H9 (cell line): ENCODE results near the gene AIFM3. TPM values are rescaled to one million over a fixed set of nuclear protein-coding genes. Genes with fewer than 3 reads are reported as not detected.

Experiments
- DNase-seq: peaks from one replicate; pipeline ENCODE4 v3.0.0-alpha.2; 2017
- H2AFZ ChIP-seq: one replicate; pipeline ENCODE4 v1.6.1; 2013; ENCODE audit warnings: mild to moderate bottlenecking, low read length, control low read depth, moderate library complexity
- H2AK5ac ChIP-seq: 2 replicates; pipeline ENCODE4 v1.6.1; 2013; ENCODE audit warnings: low read length, control low read depth, mixed read lengths; ENCODE audit not compliant: insufficient read length
- H2BK120ac ChIP-seq: one replicate; pipeline ENCODE4 v1.6.1; 2013; ENCODE audit warnings: low read depth, mild to moderate bottlenecking, low read length, control low read depth, inconsistent platforms; ENCODE audit not compliant: poor library complexity, severe bottlenecking
- H2BK12ac ChIP-seq: 2 replicates; pipeline ENCODE4 v1.6.1; 2013; ENCODE audit warnings: low read length, control low read depth, mixed read lengths, low read depth; ENCODE audit not compliant: insufficient read length
- H2BK15ac ChIP-seq: 2 replicates; pipeline ENCODE4 v1.6.1; 2013; ENCODE audit warnings: low read depth, low read length, control low read depth
- H2BK20ac ChIP-seq: one replicate; pipeline ENCODE4 v1.6.1; 2013; ENCODE audit warnings: low read depth, mild to moderate bottlenecking, low read length, control low read depth, inconsistent platforms; ENCODE audit not compliant: poor library complexity, severe bottlenecking
- H2BK5ac ChIP-seq: 2 replicates; pipeline ENCODE4 v1.6.1; 2013; ENCODE audit warnings: low read length, control low read depth, mixed read lengths; ENCODE audit not compliant: insufficient read length
- H3K14ac ChIP-seq: 2 replicates; pipeline ENCODE4 v1.6.1; 2013; ENCODE audit warnings: low read length, control low read depth; ENCODE audit not compliant: insufficient read depth
- H3K18ac ChIP-seq: 2 replicates; pipeline ENCODE4 v1.6.1; 2013; ENCODE audit warnings: low read depth, mild to moderate bottlenecking, mixed read lengths, low read length, control low read depth; ENCODE audit not compliant: insufficient read length
- H3K23ac ChIP-seq: 2 replicates; pipeline ENCODE4 v1.6.1; 2013; ENCODE audit warnings: low read length, control low read depth, mixed read lengths, low read depth; ENCODE audit not compliant: insufficient read length
- H3K23me2 ChIP-seq: 2 replicates; pipeline ENCODE4 v1.6.1; 2013; ENCODE audit warnings: low read depth, mild to moderate bottlenecking, mixed read lengths, low read length, control low read depth; ENCODE audit not compliant: insufficient read length, poor library complexity, severe bottlenecking
- H3K27ac ChIP-seq: 2 replicates; pipeline ENCODE4 v1.5.1; 2013; ENCODE audit warnings: low read length, control low read depth, mixed read lengths, low read depth; ENCODE audit not compliant: insufficient read length
- H3K27me3 ChIP-seq: 2 replicates; pipeline ENCODE4 v1.6.1; 2013; ENCODE audit warnings: low read length, control low read depth, inconsistent platforms; ENCODE audit not compliant: insufficient read depth
- H3K4ac ChIP-seq: 2 replicates; pipeline ENCODE4 v1.6.1; 2013; ENCODE audit warnings: low read depth, mild to moderate bottlenecking, control low read depth, inconsistent platforms, low read length, moderate library complexity
- H3K4me1 ChIP-seq: 2 replicates; pipeline ENCODE4 v1.6.1; 2013; ENCODE audit warnings: low read length, control low read depth, inconsistent platforms; ENCODE audit not compliant: insufficient read depth
- H3K4me2 ChIP-seq: 2 replicates; pipeline ENCODE4 v1.6.1; 2013; ENCODE audit warnings: low read length, control low read depth, mixed read lengths; ENCODE audit not compliant: insufficient read length, insufficient read depth
- H3K56ac ChIP-seq: 2 replicates; pipeline ENCODE4 v1.6.1; 2013; ENCODE audit warnings: low read depth, mild to moderate bottlenecking, mixed read lengths, low read length, control low read depth; ENCODE audit not compliant: insufficient read length
- H3K79me1 ChIP-seq: 2 replicates; pipeline ENCODE4 v1.6.1; 2013; ENCODE audit warnings: low read depth, mild to moderate bottlenecking, moderate library complexity, low read length, control low read depth, inconsistent platforms; ENCODE audit not compliant: insufficient read depth, poor library complexity, severe bottlenecking
- H3K79me2 ChIP-seq: 2 replicates; pipeline ENCODE4 v1.6.1; 2013; ENCODE audit warnings: low read length, control low read depth, inconsistent platforms; ENCODE audit not compliant: insufficient read depth
- H3K9ac ChIP-seq: 2 replicates; pipeline ENCODE4 v1.6.1; 2013; ENCODE audit warnings: low read length, control low read depth, mixed read lengths; ENCODE audit not compliant: insufficient read length; ENCODE audit errors: extremely low read depth
- H3K9me3 ChIP-seq: one replicate; pipeline ENCODE4 v1.6.1; 2013; ENCODE audit warnings: low read depth, low read length, inconsistent platforms; ENCODE audit not compliant: control insufficient read depth
- H3T11ph ChIP-seq: one replicate; pipeline ENCODE4 v1.6.1; 2013; ENCODE audit warnings: mild to moderate bottlenecking, low read length, control low read depth, inconsistent platforms
- H4K20me1 ChIP-seq: one replicate; pipeline ENCODE4 v1.6.1; 2013; ENCODE audit not compliant: control insufficient read depth, insufficient read length, insufficient read depth
- H4K5ac ChIP-seq: 2 replicates; pipeline ENCODE4 v1.6.1; 2013; ENCODE audit warnings: low read depth, mild to moderate bottlenecking, mixed read lengths, low read length, control low read depth; ENCODE audit not compliant: insufficient read length
- H4K8ac ChIP-seq: replicated peaks from 2 replicates; pipeline ENCODE4 v1.6.1; 2013; ENCODE audit warnings: low read length, control low read depth, mixed read lengths, low read depth; ENCODE audit not compliant: insufficient read length
- H4K91ac ChIP-seq: 2 replicates; pipeline ENCODE4 v1.6.1; 2013; ENCODE audit warnings: low read depth, mild to moderate bottlenecking, moderate library complexity, mixed read lengths, low read length, control low read depth; ENCODE audit not compliant: insufficient read length
- H3K27ac Mint-ChIP-seq, 3 experiments: 2 replicates in 2 of 3; 3 replicates in 1 of 3; pipeline ENCODE4 v1.8.0; 2020 to 2021; ENCODE audit warnings: mixed read lengths in 3 of 3, mild to moderate bottlenecking in 1 of 3, moderate library complexity in 1 of 3
- H3K27me3 Mint-ChIP-seq: 2 replicates; pipeline ENCODE4 v1.8.0; 2021; ENCODE audit warnings: low read depth, mild to moderate bottlenecking, moderate library complexity, mixed read lengths
- H3K36me3 Mint-ChIP-seq, 3 experiments: 2 replicates in 2 of 3; 3 replicates in 1 of 3; pipeline ENCODE4 v1.8.0; 2020 to 2021; ENCODE audit warnings: low read depth in 3 of 3, mixed read lengths in 3 of 3; ENCODE audit not compliant: insufficient read depth in 1 of 3
- H3K4me1 Mint-ChIP-seq, 2 experiments: 2 replicates each; pipeline ENCODE4 v1.8.0; 2020; ENCODE audit warnings: mixed read lengths in 2 of 2
- H3K4me3 Mint-ChIP-seq, 2 experiments: 2 replicates in 1 of 2; 3 replicates in 1 of 2; pipeline ENCODE4 v1.8.0; 2020 to 2021; ENCODE audit warnings: mild to moderate bottlenecking in 2 of 2, mixed read lengths in 2 of 2, moderate library complexity in 1 of 2
- H3K9me3 Mint-ChIP-seq, 2 experiments: 2 replicates in 1 of 2; 3 replicates in 1 of 2; pipeline ENCODE4 v1.8.0; 2020; ENCODE audit warnings: mild to moderate bottlenecking in 2 of 2, mixed read lengths in 2 of 2, moderate library complexity in 1 of 2
- whole genome bisulfite sequencing: extraction: QIAGEN DNeasy Blood & Tissue Kit; methylation state at CpG from one replicate; pipeline ENCODE4 v1.1.7; 2013; ENCODE audit warnings: missing lambda C conversion rate, low lambda C conversion rate, mixed read lengths; ENCODE audit not compliant: insufficient read length; ENCODE audit errors: extremely low coverage; 5-methylcytosine and 5-hydroxymethylcytosine counted together
- total RNA-seq: library from RNA; stranded (reverse); gene quantifications from 2 replicates; pipeline ENCODE4 v1.2.1, GENCODE V29; 2021
- TF ChIP-seq, protein P1 (sequence below): fragments of 200-600 bp; sonication (generic); conservative IDR thresholded peaks from 3 replicates; pipeline ENCODE4 v1.8.0; 2021; ENCODE audit warnings: antibody characterized with exemption, mild to moderate bottlenecking

The AIFM3 gene
- total RNA-seq, 1 experiment from 2014 or later, result 1.9 TPM

DNA sequence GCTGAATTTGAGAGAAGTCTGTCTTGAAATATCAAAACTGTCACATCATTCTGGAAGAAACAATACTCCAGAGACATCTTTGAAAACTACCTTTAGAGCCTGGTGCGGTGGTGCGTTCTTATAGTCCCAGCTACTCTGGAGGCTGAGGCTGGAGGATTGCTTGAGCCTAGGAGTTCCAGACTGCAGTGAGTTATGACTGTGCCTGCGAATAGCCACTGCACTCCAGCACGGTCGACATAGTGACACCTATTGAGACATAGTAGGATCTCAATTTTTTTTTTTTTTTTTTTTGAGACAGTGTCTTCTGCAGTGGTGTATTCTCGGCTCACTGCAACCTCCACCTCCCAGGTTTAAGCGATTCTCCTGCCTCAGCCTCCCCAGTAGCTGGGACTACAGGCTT, 11.5 kb upstream of the AIFM3 start:
- no peak for DNase-seq
- H3K18ac ChIP-seq, result no peak overlapping the region
- H2BK15ac ChIP-seq, result no peak overlapping the region
- no peaks in the 10 kb centered on the region for H3K9me3 ChIP-seq
- H2AFZ ChIP-seq, result no peak overlapping the region
- Mint-ChIP-seq H3K4me1 (peaks cover 10 to 11% of the 10 kb centered on the region in 2 experiments), H3K27me3 (peaks cover 21% of the 10 kb centered on the region), H3K9me3 (no peaks in the 10 kb centered on the region), H3K4me3 (no peak overlapping the region), H3K27ac (no peak overlapping the region), H3K36me3 (peaks cover 9 to 38% (median 37%) of the 10 kb centered on the region in 3 experiments; a peak in 6 of 7 replicates)
- H3K56ac ChIP-seq, result no peak overlapping the region
- H3K9ac ChIP-seq, result no peak overlapping the region
- no peak overlapping the region for H2BK120ac ChIP-seq
- no peaks in the 10 kb centered on the region for H3K4me1 ChIP-seq
- no peak overlapping the region for H4K8ac ChIP-seq
- H3K27me3 ChIP-seq, result no peaks in the 10 kb centered on the region
- H3K14ac ChIP-seq, result no peak overlapping the region
- no peak overlapping the region for H2AK5ac ChIP-seq
- peaks cover 5% of the 10 kb centered on the region for H3K79me1 ChIP-seq
- no peak overlapping the region for H2BK20ac ChIP-seq
- peaks cover 4% of the 10 kb centered on the region for H3K23me2 ChIP-seq
- TF ChIP-seq, protein P1, sequence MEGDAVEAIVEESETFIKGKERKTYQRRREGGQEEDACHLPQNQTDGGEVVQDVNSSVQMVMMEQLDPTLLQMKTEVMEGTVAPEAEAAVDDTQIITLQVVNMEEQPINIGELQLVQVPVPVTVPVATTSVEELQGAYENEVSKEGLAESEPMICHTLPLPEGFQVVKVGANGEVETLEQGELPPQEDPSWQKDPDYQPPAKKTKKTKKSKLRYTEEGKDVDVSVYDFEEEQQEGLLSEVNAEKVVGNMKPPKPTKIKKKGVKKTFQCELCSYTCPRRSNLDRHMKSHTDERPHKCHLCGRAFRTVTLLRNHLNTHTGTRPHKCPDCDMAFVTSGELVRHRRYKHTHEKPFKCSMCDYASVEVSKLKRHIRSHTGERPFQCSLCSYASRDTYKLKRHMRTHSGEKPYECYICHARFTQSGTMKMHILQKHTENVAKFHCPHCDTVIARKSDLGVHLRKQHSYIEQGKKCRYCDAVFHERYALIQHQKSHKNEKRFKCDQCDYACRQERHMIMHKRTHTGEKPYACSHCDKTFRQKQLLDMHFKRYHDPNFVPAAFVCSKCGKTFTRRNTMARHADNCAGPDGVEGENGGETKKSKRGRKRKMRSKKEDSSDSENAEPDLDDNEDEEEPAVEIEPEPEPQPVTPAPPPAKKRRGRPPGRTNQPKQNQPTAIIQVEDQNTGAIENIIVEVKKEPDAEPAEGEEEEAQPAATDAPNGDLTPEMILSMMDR, result no peak
- H3K4ac ChIP-seq, result no peak overlapping the region
- H2BK12ac ChIP-seq, result no peak overlapping the region
- no peak overlapping the region for H3K27ac ChIP-seq
- H4K91ac ChIP-seq, result no peak overlapping the region
- H4K5ac ChIP-seq, result no peak overlapping the region
- H2BK5ac ChIP-seq, result no peak overlapping the region
- H3K79me2 ChIP-seq, result no peaks in the 10 kb centered on the region
- no peaks in the 10 kb centered on the region for H4K20me1 ChIP-seq
- no peak overlapping the region for H3T11ph ChIP-seq
- H3K4me2 ChIP-seq, result no peak overlapping the region
- no peak overlapping the region for H3K23ac ChIP-seq
- no CpG with 5 or more reads among the region's 7 CpGs for WGBS
